ENCODE data around the gene KRT82.

KRT82 gene

GRCh38 chr12:52366738-52367485 is 39.2 kb downstream of the KRT82 start, which contains the start of gene KRT85:
TSS of gene KRT85 (minus strand) at chr12:52367481. CDS start at chr12:52367405, 76 bp downstream.
- TF ChIP-seq, protein P1, sequence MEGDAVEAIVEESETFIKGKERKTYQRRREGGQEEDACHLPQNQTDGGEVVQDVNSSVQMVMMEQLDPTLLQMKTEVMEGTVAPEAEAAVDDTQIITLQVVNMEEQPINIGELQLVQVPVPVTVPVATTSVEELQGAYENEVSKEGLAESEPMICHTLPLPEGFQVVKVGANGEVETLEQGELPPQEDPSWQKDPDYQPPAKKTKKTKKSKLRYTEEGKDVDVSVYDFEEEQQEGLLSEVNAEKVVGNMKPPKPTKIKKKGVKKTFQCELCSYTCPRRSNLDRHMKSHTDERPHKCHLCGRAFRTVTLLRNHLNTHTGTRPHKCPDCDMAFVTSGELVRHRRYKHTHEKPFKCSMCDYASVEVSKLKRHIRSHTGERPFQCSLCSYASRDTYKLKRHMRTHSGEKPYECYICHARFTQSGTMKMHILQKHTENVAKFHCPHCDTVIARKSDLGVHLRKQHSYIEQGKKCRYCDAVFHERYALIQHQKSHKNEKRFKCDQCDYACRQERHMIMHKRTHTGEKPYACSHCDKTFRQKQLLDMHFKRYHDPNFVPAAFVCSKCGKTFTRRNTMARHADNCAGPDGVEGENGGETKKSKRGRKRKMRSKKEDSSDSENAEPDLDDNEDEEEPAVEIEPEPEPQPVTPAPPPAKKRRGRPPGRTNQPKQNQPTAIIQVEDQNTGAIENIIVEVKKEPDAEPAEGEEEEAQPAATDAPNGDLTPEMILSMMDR (IDR thresholded peaks at IDR 0.05; ENCODE audit: low read depth, low read length), result no peak
- H3K4me3 ChIP-seq (ENCODE audit: low read depth, low read length), result no peak within 1 kb of the TSS

GRCh38 chr12:52364901-52365489 is 41.1 kb downstream of the KRT82 start:
- TF ChIP-seq, protein P1 (IDR thresholded peaks at IDR 0.05; ENCODE audit: low read depth, low read length), result no peak
- H3K4me3 ChIP-seq (ENCODE audit: low read depth, low read length), result no peak overlapping the region

DNA sequence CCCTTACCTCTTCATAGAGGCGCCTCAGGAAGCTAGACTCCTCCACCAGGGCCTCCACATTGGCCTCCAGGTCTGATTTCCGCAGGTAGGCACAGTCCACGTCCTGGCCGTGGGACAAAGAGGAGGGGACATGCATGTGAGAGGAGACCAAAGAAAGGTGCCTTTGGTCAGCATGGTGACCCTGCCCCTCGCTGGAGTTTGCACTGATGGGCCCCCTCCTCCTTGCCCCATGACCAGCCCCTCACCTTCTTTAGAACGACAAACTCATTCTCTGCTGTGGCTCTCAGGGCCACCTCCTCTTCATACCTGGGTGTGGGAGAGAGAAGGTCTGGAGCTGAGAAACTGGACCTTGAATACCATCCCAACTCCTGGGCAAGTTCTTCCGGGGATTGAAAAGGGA is 42.1 kb downstream of the KRT82 start:
- no peak overlapping the region for H3K4me3 ChIP-seq (ENCODE audit: low read depth, low read length)
- TF ChIP-seq, protein P1 (IDR thresholded peaks at IDR 0.05; ENCODE audit: low read depth, low read length), result no peak

- no peak overlapping the region for H3K4me3 ChIP-seq (ENCODE audit: low read depth, low read length)
- TF ChIP-seq, protein P1 (IDR thresholded peaks at IDR 0.05; ENCODE audit: low read depth, low read length), result no peak
Measured at GRCh38 chr12:52363111-52363679, 42.9 kb downstream of the KRT82 start.

DNA sequence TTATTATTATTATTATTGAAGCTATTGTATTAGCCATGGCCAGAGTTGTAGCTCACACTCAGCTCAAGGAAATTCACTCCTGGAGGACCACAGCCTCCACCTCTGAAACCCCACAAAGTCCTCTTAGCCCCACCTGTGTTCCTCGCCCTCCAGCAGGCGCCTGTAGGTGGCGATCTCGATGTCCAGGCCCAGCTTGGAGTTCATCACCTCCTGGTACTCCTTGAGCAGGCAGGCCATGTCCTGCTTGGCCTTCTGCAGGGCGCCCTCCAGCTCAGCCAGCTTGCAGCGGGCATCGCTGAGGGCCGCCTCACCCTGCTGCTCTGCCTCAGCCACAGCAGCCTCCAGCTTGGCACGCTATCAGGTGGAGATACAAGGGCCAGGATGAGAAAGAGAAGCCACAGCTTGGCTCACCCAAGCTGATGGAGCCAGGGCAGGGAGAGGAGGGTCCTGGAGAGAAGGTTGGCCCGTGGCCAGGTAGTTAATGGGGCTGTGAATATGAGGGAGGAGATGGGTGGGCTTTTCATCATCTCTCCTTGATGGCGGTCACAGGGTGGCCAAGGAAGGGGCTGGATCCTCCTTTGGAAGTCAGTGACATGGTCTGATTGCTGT is 43.9 kb downstream of the KRT82 start:
- TF ChIP-seq, protein P1 (IDR thresholded peaks at IDR 0.05; ENCODE audit: low read depth, low read length), result 0 out of 2 replicates have a peak, but pooled peaks have one; percentile 7
- H3K4me3 ChIP-seq (ENCODE audit: low read depth, low read length), result no peak overlapping the region

DNA sequence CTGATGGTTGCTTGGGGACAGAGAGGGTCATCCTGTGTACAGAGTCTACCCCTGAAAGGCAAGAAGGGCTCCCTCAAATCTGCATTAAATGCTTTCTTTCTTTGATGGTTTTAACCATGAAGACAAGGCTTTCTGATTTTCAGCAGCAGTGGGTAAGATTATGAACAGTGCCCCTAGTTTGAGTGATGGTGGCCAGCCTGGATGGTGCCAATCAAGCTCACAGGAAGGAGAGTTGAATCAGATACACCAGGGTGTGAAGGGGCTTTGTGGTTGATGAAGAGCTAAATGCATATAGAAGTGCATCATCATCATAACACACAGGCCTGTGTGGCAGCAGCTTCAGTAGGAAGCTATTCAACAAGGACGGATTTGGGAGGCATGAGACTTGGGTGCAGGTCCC is 44.6 kb downstream of the KRT82 start:
- TF ChIP-seq, protein P1 (IDR thresholded peaks at IDR 0.05; ENCODE audit: low read depth, low read length), result no peak
- no peak overlapping the region for H3K4me3 ChIP-seq (ENCODE audit: low read depth, low read length)

All from WI38 (cell line).